Lung (tissue), 12 donors: ENCODE data around the gene AJAP1. TPM values are rescaled to one million over a fixed set of nuclear protein-coding genes. Genes with fewer than 3 reads are reported as not detected.
"Not testable (repeated sequence)": the region's sequence is repeated elsewhere in the genome, so short reads cannot be mapped to it uniquely, and the experiment has no call there.

Source experiments
- ATAC-seq: fragments of 200-7000 bp; cut with Tn5 transposase; one replicate; pipeline ENCODE4 v1.9.1; 2020; ENCODE audit warnings: moderate number of reproducible peaks; ENCODE audit not compliant: insufficient read depth, low FRiP score
- DNase-seq, 3 donors: peaks; one replicate each; pipeline ENCODE4 v3.0.0-alpha.2; 2013 to 2017
- H3K27ac ChIP-seq, 2 donors: one replicate each; pipeline ENCODE4 v1.5.1; 2013; ENCODE audit warnings: mild to moderate bottlenecking in 2 of 2, moderate library complexity in 2 of 2, control low read depth in 1 of 2, inconsistent platforms in 1 of 2, low read depth in 1 of 2, low read length in 1 of 2
- H3K27me3 ChIP-seq, 3 donors: one replicate each; pipeline ENCODE4 v1.5.1; 2013; ENCODE audit warnings: low read length in 2 of 3; ENCODE audit not compliant: control insufficient read depth in 3 of 3, insufficient read depth in 3 of 3
- H3K36me3 ChIP-seq, 4 donors: one replicate each; pipeline ENCODE4 v1.5.1; 2013; ENCODE audit warnings: low read length in 4 of 4, mild to moderate bottlenecking in 1 of 4, moderate library complexity in 1 of 4; ENCODE audit not compliant: control insufficient read depth in 4 of 4, insufficient read depth in 4 of 4
- H3K4me1 ChIP-seq, 5 donors: one replicate each; pipeline ENCODE4 v1.5.1; 2013; ENCODE audit warnings: low read length in 5 of 5, mild to moderate bottlenecking in 2 of 5, moderate library complexity in 1 of 5; ENCODE audit not compliant: control insufficient read depth in 5 of 5, insufficient read depth in 5 of 5
- H3K4me3 ChIP-seq: one replicate; pipeline ENCODE4 v1.5.1; 2013; ENCODE audit warnings: mild to moderate bottlenecking, control low read depth, moderate library complexity
- H3K9ac ChIP-seq, 2 donors: one replicate each; pipeline ENCODE4 v1.5.1; 2013; ENCODE audit warnings: low read length in 2 of 2, control low read depth in 1 of 2; ENCODE audit not compliant: insufficient read depth in 1 of 2
- H3K9me3 ChIP-seq, 4 donors: one replicate each; pipeline ENCODE4 v1.5.1; 2013; ENCODE audit warnings: low read length in 3 of 4, mild to moderate bottlenecking in 1 of 4, moderate library complexity in 1 of 4; ENCODE audit not compliant: control insufficient read depth in 4 of 4, insufficient read depth in 3 of 4
- CTCF ChIP-seq: IDR thresholded peaks from 2 replicates; pipeline ENCODE4 v1.5.1; 2012; ENCODE audit warnings: mild to moderate bottlenecking; ENCODE audit errors: control extremely low read depth, extremely low read depth
- WGBS, 2 donors: extraction: QIAGEN DNeasy Blood & Tissue Kit; methylation state at CpG; one replicate each; pipeline ENCODE4 v1.1.7; 2013; 5-methylcytosine and 5-hydroxymethylcytosine counted together
- polyA plus RNA-seq, 2 donors: library from polyadenylated mRNA; stranded (reverse); fragments of 200-250 nt; gene quantifications; one replicate each; pipeline ENCODE4 v1.2.1, GENCODE V29; 2013
- total RNA-seq, 2 donors: library from RNA; depleted of rRNA in 1 of 2; stranded (reverse); fragments of >200 nt in 1 of 2; gene quantifications; one replicate each; pipeline ENCODE4 v1.2.1, GENCODE V29; 2014 to 2021
- donor health status: control.
- donor health status: control.
- donor health status: Bipolar disorder and iron deficiency.
- donor health status: healthy.
- donor health status: DM: yes; HTN: yes; CAD: no.

Gene AJAP1
- total and polyA plus RNA-seq, 4 donors: 0.05 to 0.77 (median 0.19) TPM

- no peaks in the 10 kb centered on the region for H3K4me1 ChIP-seq
- no peaks in the 10 kb centered on the region for H3K27me3 ChIP-seq
- ATAC-seq (no peak), DNase-seq (no peak)
- WGBS, 2 donors: 80 to 92% methylated on average over 15 of the region's 15 CpGs
- no peaks in the 10 kb centered on the region for H3K36me3 ChIP-seq
- no peak overlapping the region for H3K9ac ChIP-seq
- H3K27ac ChIP-seq: no peak overlapping the region
- no peak for TF ChIP-seq CTCF
- peaks cover 0 to 16% (median 2%) of the 10 kb centered on the region in 4 donors for H3K9me3 ChIP-seq
- H3K4me3 ChIP-seq: no peak overlapping the region
Measured at GRCh38 chr1:4615138-4615470, 39.3 kb upstream of the AJAP1 start.

- H3K27ac ChIP-seq: no peak overlapping the region
- H3K9ac ChIP-seq: no peak overlapping the region
- no peaks in the 10 kb centered on the region for H3K27me3 ChIP-seq
- no peak for TF ChIP-seq CTCF
- WGBS, 2 donors: 82 to 90% methylated on average over 9 of the region's 9 CpGs
- H3K4me1 ChIP-seq: no peaks in the 10 kb centered on the region
- ATAC-seq (no peak), DNase-seq (no peak)
- peaks cover 0 to 12% (median under 1%) of the 10 kb centered on the region in 4 donors for H3K9me3 ChIP-seq
- H3K36me3 ChIP-seq: no peaks in the 10 kb centered on the region
- H3K4me3 ChIP-seq: no peak overlapping the region
Measured at GRCh38 chr1:4615501-4615900, 38.9 kb upstream of the AJAP1 start.

- ATAC-seq: no peak
- H3K27ac ChIP-seq: no peak overlapping the region
- no peak for TF ChIP-seq CTCF
- peaks cover 0 to 2% (median 0%) of the 10 kb centered on the region in 3 donors for H3K27me3 ChIP-seq
- no peak overlapping the region for H3K9ac ChIP-seq
- 88 to 91% methylated on average over 18 of the region's 18 CpGs for WGBS, 2 donors
- no peak for DNase-seq
- H3K9me3 ChIP-seq: peaks cover 0 to 6% (median 0%) of the 10 kb centered on the region in 4 donors
- H3K4me1 ChIP-seq: no peaks in the 10 kb centered on the region
- H3K4me3 ChIP-seq: no peak overlapping the region
- no peaks in the 10 kb centered on the region for H3K36me3 ChIP-seq
Measured at GRCh38 chr1:4616831-4617465, 37.5 kb upstream of the AJAP1 start.

GRCh38 chr1:4617506-4617905, 36.9 kb upstream of the AJAP1 start:
- no peak for DNase-seq
- Histone ChIP-seq H3K27me3 (peaks cover 0 to 2% (median 0%) of the 10 kb centered on the region in 3 donors), H3K4me3 (no peak overlapping the region), H3K4me1 (no peaks in the 10 kb centered on the region), H3K36me3 (no peaks in the 10 kb centered on the region), H3K27ac (no peak overlapping the region), H3K9me3 (peaks cover 0 to 8% (median 0%) of the 10 kb centered on the region in 4 donors), H3K9ac (no peak overlapping the region)
- no peak for TF ChIP-seq CTCF
- ATAC-seq: no peak
- 93 to 94% methylated on average over 6 of the region's 6 CpGs for WGBS, 2 donors

- not testable (repeated sequence) for H3K4me1 ChIP-seq, H3K27ac ChIP-seq, ATAC-seq, H3K4me3 ChIP-seq, H3K36me3 ChIP-seq, H3K9ac ChIP-seq, H3K27me3 ChIP-seq, H3K9me3 ChIP-seq, DNase-seq
- 93 to 96% methylated on average over 3 of the region's 3 CpGs for WGBS, 2 donors
Measured at GRCh38 chr1:4618827-4619226, 35.6 kb upstream of the AJAP1 start.
